ENCODE results near the gene MEN1.
"Not testable (repeated sequence)": the region's sequence is repeated elsewhere in the genome, so short reads cannot be mapped to it uniquely, and the experiment has no call there.

Gene MEN1

GRCh38 chr11:64810271-64810890, at the start of gene MEN1:
Gene MEN1, minus strand, starts transcription at chr11:64810551. Its CDS starts 442 bp downstream, at chr11:64810109.
- peak; percentile 96 for DNase-seq

DNA sequence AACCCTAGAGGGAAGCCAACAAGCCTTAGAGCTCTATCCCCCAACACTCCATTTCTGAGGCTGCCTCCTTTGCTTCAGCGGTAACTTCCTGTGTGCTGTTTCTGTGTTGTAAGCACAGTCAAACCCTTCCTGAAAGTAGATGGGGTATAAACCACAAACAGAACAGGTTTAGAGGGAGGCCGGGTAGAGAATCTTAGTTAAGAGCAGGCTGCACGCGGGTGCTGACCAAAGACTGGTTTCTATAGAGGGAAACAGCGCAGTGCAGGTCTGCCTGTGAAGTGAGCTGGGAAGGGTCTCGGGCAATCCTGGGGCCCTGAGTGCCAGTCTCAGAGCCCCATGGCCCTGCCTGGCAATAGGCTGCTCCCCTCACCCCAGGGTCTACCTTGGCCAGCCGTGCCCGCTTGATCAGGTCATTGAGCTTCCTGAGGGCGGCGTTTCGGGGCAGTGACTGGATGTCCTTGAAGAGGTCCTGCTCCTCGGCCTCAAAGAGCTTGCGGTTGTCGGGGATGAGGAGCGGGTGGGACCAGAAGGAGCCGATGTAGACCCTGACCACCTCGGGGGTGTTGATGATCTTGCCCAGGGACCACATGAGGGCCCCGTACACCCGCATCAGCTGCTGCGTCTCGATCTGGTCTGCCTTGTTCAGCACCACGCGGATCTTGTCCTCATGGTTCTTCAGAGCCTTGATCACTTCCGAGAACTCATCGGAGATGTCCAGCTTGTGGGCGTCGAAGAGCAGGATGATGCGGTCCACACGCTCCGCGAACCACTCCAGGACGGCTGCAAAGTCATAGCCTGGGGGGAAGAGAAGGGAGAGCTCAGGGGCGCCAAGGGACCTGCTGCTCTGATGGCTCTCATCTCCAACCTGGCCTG, 49.4 kb upstream of the MEN1 start:
- DNase-seq = no peak

DNA sequence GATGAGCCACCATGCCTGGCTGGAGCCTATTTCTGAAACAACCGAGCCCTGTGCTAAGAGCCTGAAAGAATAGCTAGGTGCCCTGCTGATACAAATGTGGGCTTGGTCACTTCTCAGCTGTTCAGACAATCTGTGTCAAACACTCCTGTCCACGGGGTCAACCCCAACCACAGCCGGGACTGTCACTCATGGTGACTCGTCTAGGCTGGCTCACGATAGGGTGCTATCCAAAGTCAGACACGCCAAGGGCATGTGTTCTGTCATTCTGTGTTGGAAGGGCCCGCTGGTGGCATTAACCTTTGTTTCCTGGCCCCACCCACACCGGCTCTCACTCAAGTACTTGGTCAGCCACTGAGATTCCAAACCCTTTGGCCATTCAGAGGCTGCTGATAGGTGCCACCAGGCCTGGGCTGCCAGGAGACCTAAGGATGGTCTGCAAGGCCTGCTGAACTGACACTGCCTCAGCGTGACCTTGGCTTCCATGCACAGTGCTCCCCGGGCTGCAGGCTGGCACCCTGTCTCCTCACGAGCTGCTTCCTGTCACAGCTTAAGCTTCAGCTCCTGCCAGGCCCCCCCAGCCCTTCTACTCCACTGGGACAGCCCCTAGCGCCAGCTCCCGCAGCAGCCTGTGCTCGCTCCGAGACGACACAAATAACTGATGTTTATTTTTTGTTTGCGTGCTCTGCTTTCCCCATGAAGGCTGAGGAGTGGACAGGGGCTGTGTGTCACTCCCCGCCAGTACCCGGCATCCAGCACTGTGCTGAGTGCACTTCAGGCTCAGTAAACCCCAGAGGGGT, 48.3 kb upstream of the MEN1 start:
- no peak for DNase-seq

DNA sequence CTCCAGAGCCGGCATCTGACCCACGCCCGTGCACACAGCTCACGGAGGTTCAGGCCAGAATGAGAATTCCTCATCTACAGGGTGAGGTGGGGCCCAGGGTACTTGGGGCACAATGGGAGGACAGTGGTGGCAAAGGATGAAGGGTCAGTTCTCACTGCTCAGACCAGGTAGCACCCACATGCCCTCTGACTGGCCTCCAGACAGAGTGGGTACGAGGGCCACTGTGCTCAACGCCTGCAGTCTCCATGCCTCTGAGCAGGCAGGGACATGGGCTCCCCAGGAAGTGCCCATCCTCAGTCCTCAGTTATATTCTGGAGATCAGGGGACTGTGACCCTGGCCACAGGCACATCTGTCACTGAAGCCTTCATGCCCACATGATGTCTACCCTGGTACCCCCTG, 47.1 kb upstream of the MEN1 start:
- no peak for DNase-seq

DNA sequence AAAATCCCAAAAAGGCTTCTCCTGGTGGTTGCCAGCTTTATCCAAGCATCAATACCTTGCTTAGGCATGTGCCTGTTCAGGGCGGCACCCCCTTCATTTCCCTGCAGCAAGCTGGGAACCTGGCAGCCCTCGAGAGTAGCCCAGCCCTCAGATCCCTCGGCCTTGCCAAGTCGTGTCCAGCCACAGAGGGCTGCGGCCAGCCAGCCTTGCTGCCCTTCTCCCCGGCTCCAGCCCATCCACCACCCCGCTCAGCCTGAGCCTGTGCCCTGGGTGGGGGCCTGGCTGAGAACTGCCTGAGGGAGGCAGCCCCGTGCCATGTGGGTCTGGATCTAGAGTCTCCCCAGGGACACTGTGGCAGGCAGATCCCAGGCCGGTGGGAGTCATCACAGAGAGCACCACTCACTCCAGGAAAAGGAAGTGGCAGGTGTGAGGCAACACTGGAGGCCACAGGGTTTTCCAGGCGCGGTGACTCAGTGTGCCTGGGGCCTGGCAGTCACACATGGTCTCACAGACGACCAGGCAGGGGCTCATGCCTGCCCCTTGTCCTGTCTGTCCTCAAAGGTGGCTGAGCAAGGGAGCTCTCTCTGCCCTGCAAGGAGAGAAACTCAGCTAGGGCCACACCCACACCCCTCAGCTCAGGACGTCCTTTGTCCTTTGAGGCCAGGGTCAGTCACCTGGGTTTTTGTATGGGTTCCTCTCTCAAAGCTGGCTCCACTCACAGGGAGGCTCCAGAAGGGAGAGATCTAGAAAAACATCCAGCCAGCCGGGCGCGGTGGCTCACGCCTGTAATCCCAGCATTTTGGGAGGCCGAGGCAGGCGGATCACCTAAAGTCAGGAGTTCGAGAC, 46.3 kb upstream of the MEN1 start:
- DNase-seq = no peak

GRCh38 chr11:64855596-64856304, 45.4 kb upstream of the MEN1 start:
- DNase-seq = no peak

- peak; percentile 79 for DNase-seq
These were observed 44.5 kb upstream of the MEN1 start for GRCh38 chr11:64854534-64855502.

- no peak for DNase-seq
These were observed 43.8 kb upstream of the MEN1 start for GRCh38 chr11:64854157-64854533.

GRCh38 chr11:64853709-64854108, 43.4 kb upstream of the MEN1 start:
- DNase-seq = no peak

DNA sequence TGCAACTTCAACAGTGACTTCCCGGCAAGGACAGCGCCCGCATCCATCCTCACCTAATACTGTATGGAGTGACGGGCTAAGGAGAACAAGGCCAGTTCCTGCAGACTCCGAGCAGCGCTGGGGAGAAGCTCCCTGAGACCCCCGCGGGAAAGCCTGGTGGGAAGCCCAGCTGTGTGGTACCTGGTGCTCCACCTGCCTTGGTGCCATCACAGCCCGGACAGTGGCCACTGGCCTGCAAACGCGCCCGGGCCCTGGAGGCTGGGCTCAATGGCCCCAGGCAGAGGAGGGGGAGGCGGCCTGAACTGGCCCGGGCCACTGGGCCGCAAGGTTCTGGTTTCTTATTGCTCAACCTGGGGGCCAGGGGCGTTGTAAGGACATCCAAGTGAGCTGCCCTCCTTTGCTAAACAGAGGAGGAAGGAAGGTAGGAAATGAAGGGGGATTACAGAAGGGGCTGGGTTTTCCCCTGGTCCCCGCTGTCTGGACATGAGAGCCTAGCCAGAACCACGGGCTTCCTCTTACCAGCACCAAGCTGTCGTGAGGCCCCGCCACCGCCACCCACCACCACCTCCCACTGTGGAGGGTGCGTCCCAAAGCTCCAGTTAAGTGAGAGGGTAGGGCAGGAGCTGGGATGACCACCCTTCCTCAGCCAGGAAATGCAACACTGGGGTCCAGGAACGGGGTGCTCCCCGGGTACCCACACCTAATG, 42.6 kb upstream of the MEN1 start:
- DNase-seq = no peak

GRCh38 chr11:64851831-64852351, 41.5 kb upstream of the MEN1 start:
- DNase-seq = peak; percentile 43

GRCh38 chr11:64850979-64851567, 40.7 kb upstream of the MEN1 start:
- DNase-seq = no peak

- peak; percentile 19 for DNase-seq
These were observed 39.4 kb upstream of the MEN1 start for GRCh38 chr11:64849598-64850356.

- peak; percentile 42 for DNase-seq
These were observed 38.7 kb upstream of the MEN1 start for GRCh38 chr11:64848826-64849597.

DNA sequence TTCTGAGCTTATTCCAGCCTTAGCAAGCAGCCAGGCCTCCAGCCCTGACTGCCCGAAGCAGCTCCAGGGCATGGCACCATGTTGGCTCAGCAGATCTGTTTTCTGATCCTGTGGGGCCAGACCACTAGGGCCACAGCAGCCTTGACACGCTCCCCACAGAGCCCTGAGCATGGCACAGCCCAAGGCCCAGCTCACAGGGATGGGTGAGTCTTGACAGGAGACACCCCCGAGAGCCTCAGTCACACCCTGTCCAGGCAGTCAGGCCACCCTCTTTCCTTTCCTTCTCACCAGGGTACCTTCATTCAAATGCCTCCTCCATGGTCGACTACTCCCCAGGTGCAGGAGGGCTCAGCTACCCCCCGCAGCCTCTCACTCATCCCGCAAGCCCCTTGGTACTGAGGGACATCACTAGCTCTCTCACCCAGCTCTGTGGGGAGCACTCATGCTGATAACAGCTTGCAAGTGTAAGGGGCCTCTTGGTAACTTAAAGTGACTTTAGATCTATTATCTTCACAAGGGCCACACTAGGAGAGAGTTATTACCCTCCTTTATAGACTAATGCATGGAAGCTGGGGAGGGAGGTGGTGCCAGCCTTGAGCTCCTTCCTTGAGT, 38.0 kb upstream of the MEN1 start:
- DNase-seq = no peak

DNA sequence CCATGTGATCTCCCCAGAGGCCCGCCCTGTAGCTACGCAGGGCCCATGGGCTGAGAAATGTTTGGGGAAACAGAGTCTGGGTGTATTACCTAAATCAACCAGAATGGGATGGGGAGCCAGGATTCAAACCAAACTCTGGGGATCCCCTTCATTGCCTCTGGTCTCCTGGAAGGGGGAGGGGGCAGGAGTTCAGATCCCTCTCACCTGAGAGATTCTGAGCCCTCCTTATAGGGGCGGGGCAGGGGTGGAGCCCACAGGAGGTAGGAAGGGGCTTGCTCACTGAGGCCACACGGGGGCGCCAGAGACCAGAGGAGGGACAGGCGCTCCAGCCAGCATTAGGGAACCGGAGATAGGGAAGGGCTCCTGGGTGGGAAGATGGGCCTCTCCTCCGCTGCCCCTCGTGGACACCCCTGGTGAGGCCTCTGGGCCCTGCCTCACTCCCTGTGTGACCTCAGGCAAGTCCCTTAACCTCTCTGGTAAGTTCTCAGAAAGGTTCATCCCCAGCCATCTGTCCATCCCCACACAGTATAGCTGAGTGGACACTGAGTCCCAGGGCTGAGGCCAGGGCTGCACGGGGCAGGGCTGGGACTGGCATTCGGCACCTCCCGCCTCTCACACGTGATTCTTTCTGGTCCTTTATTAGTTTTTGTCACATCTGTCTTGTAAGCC, 36.8 kb upstream of the MEN1 start:
- DNase-seq = peak; percentile 92

DNA sequence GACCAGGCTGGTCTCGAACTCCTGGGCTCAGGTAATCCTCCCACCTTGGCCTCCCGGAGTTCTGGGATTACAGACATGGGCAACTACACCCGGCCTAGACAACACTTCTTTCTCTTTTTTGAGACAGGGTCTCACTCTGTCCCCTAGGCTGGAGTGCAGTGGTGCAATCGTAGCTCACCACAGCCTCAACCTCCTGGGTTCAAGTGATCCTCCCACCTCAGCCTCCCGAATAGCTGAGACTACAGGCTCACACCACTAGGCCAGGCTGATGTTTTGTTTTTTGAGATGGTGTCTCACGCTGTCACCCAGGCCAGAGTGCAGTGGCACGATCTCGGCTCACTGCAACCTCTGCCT, 35.4 kb upstream of the MEN1 start:
- DNase-seq = not testable (repeated sequence)
